ENCODE data around the gene DAPL1.

- TF ChIP-seq SP1 (IDR thresholded peaks at IDR 0.05) (no peak), LEF1 (IDR thresholded peaks at IDR 0.05; ENCODE audit: borderline replicate concordance) (no peak), FOXM1 (IDR thresholded peaks at IDR 0.05; ENCODE audit: borderline replicate concordance) (no peak)
These were observed 10.8 kb downstream of the DAPL1 start for GRCh38 chr2:158805936-158806335.

Measured in HEK293T (cell line).